Measurements from ENCODE around the gene SAMD10.
"Not testable (repeated sequence)": the region's sequence is repeated elsewhere in the genome, so short reads cannot be mapped to it uniquely, and the experiment has no call there.

SAMD10 gene

DNA sequence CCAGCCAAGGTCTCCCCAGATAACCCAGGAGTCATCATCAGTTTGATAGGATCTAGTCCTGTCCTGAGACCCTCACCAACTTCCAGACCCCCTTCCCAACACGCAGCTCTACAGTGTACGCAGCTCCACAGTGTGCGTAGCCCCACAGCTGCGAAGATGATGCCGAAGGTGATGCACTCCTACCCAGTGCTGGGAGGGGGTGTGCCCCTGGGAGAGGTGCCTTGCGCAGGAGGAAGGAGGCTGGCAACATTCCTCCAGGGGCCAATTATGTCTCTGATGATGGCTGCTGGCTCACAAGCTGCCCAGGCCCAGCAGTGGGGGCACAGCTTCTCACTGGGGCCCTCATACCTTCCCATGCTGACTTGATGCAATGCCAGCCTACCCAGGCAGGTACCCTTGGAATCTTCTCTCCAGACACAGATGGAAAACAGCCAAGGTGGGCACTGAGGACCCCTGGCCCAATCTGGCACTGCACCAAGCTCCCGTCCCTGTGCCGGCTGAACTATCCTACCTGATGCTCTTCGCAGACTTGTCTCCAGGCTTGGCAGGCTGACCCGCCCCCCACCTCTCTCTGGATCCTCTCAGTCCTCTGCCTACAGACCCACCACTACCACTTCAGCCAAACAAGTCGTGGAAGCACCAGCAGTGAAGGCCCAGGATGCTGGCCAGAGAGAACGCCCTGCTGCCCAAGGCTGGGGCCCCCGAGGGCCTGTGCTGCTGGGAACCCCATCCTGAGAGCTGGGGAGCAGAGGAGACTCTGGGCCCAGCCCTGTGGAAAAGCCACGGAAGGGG, 11.1 kb downstream of the SAMD10 start:
- no peak for DNase-seq

DNA sequence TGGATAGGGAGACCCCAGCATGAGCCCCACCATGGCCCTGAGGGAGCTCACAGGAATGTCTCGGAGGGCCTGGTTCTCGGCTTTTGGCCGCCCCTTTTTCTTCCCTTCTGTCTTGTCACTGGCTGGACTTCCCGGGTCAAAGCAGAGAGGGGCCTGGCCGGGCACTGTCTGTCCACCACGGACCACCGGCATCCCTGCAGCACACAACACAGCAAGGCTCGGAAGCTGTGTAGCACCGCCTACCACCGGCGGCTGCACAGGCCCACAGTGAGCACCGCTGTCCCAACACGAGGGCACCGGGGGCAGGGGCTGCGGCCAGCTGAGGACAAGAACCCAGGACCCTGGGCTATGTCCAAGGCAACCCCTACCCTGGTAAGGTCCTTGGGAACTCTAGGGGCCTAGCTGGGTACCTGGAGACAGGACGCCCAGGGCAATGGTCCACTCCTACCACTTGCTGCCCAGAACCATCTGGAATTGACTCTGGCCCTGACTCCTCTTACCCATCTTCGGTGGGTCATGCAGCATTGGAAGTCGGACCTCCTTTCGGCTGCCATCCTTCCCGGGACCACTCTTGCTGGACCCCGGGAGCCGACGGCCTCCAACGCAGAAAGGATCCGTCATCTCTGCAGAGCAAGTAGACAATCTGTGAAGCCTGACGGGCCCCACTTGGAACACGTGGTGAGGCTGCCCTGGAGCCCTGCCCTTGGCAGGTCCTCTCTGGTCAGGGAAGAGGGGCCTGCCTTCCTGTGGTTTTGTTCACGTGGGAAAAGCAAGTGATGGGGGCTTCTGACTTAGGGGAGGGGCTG, 11.9 kb downstream of the SAMD10 start:
- no peak for DNase-seq

DNA sequence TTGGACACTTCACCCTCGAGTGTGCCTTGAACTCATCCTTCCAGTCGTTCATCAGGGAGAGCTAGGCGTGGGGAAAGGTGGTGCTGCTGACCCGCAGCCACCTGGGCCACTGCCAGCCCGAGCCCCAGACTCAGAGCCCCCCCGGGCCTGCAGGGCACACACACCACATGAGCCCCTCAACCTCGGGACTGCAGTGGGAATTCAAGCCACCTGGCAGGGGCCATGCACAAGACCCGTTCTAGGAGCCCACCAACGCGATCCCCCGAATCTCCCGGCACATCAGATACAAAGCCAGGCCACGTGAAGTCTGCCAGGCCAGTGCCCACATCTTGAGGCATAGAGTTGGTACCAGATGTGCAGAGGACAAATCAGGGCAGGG, 12.5 kb downstream of the SAMD10 start:
- no peak for DNase-seq

DNA sequence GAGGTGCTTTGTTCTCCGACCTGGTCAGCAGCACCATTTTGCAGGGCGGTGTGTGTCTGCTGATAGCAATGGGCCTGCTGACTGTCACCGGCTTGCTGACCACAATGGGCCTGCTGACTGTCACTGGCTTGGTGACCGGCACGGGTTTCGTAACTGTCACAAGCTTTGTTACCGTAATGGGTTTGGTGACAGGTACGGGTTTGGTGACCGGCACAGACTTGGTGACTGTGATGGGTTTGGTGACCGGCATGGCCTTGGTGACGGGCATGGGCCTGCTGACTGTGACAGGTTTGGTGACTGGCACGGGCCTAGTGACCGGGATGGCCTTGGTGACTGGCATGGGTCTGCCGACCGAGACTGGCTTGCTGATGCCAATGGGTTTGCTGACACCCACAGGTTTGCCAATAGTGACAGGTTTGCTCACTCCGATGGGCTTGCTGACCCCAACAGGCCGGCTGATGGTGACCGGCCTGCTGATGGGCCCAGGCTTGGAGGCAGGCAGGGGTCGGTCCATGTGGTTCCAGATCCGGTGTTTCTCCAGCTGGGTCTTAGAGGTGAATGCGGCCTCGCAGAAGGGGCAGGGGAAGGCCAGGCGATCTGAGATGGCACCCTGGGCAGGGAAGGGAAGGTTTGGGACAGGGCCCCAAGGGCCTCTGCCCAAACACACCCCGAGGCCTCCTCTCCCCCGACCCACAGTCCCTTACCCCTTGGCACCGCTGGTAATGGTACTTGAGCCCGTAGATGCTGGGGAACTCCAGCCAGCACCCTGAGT, 13.1 kb downstream of the SAMD10 start:
- no peak for DNase-seq

DNA sequence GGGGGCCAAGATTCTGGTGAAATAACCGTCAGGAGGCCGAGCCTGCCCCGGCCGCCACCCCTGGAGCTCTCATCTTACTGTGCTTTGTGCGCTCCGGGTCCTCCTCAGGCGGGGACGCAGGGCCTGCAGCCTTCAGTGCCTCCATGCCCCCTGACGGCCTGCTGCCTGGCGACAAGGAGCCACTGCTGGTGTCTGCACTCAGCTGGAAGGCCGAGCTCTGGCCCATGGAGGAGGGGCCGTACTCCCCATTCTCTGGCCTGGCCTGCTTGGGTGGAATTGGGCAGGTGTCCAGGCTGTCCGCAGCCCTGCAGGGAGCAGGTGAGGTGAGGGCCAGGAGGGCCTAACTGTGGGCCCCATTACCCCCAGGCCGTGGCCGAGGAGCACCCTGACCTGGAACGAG, 15.0 kb downstream of the SAMD10 start:
- DNase-seq = no peak

DNA sequence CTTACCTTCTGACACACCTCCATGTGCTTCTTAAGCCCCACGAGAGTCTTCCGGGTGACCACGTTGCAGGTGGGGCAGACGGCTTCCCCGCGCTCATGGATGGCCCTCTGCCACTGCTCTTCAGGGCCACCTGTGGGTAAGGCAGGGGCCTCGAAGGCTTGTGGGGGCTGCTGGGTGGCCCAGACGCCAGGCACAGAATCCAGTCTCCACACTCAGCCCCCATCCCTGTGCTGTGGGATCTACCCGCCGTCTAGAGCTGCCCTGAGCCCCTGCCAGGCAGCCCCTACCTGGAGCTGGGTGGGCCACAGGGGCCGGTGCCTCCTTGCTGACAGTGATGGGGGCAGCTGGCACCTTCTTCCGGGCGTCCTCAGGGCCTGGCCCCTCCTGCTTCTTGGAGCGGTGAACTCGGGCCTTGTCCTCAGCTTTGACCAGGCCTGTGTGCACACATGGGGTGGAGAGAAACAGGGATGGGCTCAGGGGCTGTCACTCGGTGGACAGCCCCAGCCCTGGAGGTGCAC, 15.6 kb downstream of the SAMD10 start:
- DNase-seq = no peak

DNA sequence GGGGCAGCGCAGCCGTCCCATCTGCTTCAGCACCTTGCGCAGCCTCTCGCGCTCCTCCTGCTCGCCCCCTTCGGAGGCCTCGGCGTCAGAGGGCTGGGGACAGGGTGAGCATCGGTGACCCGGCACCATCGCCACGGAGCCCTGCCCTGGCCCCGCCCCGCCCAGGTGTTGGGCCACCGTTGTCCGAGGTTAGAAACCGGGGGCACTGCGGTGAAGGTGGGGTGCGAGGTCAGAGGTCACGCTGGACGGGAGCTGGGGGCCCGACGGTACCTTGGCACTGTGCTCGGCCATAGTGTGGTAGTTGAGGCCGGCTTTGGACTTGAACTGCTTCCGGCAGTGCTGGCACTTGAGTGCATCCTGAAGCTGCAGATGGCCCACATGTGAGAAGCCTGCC, 16.1 kb downstream of the SAMD10 start:
- no peak for DNase-seq

DNA sequence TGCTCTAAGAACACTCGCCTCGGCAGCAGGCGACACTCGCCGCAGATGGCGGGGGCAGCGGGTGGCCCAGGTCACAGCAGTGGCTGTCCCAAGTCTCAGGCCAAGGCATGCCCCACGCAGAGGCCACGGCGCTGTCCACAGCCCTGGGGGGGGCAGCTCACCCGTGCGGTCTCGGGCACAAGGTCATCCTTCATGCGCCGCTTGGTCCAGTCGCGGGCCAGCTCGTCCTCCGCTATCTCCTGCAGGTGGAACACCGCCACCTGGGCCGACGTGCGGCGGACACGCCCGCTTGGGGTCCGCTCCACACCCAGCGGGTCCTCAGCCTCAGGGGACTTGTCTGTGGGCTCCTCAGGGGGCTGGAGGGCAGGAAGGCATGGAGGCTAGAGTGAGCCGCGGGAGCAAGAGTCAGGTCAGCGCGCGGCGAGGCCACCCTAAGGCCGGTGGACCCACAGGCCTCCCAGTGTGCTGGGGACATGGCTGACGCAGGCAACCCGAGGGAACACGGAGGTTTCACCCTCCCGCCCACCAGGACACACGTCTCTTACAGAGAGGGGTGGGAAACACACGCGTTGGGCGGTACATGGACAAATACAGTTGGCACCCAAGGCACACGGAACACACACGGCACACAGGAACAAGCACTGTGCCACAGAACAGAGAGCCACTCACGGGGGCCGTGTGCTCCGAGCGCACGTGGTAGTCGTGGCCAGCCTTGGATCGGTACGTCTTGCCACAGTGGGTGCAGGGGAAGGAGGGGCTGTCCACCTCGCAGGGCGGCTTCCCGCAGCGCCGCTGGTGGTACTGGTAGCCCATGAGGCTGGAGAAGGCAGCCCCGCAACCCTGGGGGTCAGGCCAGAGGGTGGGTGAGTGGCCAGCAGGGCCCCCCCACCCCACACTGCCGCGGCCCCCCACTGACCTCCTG, 16.8 kb downstream of the SAMD10 start:
- no peak for DNase-seq

DNA sequence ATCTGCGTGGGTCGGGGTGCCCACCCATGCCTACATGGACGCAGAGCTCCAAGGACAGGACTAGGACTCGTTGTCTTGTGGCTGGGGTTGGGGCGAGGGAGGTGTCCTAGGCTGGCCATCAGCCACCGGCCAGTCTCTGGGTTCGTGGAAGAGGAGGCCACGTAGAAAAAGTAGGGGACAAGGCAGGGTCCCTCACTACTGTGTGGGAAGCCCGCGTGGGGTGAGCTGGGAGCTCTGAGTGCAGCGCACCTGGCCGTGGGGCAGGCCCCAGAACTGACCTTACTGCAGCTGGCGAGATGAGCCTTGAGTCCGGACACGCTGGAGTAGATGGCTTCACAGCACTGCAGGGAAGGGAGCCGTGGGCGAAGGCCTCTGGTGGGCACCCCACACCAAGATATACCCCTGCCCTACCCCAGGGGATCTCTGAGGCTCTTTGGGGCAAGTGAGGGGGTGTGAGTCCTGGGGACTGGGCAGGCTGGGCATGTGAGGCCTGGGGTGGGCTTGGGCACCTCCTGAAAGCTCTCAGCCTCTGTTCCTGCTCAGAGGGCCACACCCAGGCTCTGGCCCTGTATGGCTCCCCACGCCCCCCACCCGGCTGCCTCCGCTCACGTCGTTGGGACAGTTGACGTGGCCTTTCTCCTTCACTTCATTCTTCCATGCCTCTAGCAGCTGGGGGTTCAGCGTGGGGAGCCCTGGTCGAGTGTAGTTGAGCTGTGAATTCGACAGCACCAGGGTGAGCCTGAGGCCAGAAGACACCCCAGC, 17.6 kb downstream of the SAMD10 start:
- DNase-seq = no peak

DNA sequence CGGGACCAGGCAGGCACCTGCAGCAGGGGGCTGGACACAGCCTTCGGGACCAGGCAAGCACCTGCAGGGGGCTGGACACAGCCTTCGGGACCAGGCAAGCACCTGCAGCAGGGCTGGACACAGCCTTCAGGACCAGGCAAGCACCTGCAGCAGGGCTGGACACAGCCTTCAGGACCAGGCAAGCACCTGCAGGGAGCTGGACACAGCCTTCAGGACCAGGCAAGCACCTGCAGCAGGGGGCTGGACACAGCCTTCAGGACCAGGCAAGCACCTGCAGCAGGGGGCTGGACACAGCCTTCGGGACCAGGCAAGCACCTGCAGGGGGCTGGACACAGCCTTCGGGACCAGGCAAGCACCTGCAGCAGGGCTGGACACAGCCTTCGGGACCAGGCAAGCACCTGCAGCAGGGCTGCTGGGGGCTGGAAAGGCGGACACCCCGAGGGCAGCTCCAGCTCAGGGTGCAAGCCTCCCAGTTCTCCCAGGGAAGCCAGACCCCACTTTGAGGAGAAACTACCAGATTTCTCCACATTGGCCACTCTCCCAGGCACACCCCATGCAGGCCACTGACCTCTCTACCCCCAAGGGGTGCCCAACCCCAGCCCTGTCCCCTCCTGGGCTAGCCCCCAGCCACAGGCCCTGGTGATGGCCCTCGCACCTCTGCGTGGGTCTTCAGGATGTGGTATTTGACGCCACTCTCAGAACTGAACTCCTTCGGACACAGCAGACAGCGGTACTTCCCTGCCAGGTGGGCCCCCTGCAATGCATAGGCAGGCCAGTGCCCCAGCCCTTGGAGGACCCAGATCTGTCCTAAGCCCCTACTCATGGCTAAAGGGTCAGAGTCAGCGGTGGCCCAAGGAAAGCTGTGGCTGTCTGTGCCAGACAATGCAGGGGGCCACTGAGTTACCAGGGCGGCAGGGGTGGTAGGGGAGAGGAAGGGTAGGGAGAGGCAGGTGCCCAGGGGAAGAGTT, 18.5 kb downstream of the SAMD10 start:
- not testable (repeated sequence) for DNase-seq

DNA sequence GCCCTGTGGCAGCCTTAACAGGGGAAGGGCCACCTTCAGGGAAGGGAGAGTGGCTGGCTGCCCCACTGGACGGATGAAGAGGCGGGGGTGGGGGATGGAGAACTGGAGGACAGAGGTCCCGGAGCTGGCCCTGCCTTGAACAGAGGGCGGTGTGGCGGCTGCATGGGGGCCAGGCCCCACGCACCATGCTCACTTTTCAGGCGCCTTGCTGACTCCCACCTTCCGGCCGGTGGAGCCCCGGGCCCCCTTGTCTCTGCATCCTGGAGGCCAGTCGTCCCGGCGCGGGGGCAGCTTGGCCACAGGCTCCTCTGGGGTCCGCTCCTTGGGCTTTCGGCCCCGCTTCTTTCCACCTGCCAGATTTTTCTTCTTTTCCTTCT, 19.8 kb downstream of the SAMD10 start:
- DNase-seq = no peak

DNA sequence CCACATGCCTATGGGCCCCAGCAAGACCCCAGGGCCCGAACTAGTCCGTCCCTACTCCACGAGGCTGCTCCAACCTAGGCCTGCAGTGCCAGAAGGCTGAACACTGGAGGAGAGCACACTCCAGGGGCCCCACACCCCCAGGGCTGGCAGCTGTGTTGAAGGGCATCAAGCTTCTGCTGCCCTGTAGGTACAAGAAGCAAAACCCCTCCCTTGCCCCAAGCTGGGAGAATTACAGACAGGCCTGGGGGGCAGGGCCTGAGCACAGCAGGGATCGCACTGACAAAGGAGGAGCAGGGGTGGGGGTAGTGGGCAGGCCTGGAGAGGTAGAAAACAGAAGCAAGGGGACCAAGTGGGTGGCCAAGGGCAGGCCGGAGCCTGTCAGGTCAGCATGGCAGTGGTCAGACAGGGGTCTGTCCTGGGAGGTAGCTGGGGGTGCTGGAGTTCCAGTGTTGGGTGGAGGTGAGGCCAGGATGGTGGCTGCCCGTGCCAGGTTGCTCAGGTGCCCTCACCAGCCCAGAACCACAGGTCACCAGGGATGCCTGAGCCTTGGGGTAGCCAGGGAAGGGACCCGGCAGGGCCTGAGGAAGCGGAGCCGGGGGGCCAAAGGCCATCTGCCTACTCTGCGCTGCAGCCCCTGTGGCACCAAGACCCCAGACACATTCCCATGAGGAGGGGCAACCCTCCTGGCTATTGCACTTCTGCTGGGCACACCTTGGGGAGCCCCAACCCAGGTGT, 20.3 kb downstream of the SAMD10 start:
- no peak for DNase-seq

DNA sequence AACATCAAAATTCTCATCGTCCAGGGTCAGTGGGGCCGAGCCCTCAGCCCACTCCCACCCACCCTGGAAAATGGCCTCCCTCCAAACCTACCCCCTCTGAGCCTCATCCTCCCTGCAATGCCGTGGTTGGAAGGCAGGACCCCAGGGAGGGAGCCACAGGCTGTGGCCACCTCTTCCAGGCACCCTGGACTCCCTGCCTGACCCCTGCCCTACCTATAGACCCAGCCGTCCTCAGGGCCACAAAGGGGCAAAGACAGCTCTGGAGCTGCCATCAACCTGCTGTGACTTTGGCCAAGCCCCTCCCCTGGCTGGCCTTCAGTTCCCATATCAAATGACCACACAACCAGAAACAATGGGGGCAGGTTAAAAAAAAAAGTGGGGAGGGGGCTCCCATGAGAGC, 21.0 kb downstream of the SAMD10 start:
- DNase-seq = no peak

DNA sequence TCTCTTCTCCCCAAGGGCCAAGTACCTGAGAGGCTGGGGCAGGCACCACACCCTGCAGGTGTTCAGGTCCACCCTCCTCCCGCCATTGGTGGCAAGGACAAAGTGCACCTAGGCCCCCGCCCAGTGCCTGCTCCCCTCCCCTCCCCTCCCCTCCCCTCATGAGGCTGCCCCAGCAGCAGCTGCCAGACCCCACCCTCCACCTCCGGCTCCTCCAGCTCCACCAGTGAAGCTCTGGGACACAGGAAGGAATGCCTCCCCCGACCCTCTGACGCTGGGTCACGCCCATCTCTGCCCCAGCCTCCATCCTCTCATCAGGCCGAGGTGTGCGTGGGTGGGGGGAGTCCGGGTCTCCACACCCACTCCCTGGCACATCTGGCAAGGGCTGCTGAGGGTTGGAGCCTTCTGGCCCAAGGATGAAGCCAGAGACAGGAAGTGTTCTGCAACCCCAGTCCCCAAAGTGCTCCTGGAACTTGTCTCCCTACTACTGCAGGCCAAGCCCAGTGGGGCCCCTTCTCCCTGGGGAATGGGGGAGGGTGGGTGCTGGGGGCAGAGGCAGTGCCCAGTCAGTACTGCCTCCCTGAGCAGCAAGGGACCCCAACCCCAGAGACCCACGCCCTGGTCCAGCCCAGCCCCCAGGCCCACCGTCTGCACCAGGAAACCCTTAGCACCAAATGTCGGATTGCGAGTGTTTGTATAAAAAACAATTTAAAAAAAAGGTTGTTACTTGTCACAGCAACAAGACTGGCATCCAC, 21.6 kb downstream of the SAMD10 start:
- peak; percentile 57 for DNase-seq

DNA sequence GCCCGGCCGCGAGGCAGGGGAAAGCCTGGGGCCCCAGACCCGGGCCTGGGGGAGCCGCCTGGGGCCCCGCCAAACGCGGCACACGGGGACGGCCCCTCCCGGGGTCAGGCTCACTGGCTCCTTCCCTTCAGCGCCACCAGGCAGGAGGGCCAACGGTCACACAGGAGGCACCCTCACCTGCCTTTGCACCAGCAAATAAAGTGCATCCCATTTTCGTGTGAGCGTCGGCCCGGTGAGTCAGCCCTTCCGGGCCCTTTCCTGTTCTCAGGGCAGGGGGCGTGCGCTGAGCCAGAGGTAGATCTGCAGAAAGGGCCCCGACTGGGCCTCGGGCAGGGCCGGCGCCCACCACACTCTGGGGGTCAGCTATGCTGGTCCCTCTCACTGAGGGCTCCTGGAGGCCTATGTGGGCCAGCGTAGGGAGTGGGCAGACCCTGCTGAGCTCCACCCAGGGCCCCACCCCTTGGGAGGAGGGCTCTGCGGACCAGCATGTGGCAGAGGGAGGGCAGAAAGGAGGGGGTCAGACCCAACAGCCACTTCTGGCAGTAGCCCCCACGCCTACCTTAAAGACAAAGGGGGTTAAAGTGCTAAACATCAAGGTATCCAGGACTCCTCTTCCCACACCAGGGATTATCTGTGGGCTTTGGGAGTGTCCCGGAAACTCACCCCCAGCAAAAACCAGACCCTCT, 22.3 kb downstream of the SAMD10 start:
- peak; percentile 57 for DNase-seq

DNA sequence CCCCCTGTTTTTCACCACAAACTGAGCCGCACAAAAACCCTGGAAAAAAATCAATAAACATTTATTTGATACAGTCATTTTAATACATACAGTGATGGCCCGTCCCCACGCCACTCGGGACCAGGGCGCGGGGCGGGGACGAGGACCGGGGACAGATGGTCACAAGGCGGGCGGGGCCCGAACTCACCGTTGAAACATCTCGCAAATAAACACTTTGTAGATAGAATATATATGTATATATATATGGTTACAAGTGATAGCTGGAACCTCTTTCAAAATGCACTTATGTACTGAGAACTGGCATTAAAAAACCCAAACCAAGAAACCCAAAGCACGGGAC, 22.8 kb downstream of the SAMD10 start:
- no peak for DNase-seq

DNA sequence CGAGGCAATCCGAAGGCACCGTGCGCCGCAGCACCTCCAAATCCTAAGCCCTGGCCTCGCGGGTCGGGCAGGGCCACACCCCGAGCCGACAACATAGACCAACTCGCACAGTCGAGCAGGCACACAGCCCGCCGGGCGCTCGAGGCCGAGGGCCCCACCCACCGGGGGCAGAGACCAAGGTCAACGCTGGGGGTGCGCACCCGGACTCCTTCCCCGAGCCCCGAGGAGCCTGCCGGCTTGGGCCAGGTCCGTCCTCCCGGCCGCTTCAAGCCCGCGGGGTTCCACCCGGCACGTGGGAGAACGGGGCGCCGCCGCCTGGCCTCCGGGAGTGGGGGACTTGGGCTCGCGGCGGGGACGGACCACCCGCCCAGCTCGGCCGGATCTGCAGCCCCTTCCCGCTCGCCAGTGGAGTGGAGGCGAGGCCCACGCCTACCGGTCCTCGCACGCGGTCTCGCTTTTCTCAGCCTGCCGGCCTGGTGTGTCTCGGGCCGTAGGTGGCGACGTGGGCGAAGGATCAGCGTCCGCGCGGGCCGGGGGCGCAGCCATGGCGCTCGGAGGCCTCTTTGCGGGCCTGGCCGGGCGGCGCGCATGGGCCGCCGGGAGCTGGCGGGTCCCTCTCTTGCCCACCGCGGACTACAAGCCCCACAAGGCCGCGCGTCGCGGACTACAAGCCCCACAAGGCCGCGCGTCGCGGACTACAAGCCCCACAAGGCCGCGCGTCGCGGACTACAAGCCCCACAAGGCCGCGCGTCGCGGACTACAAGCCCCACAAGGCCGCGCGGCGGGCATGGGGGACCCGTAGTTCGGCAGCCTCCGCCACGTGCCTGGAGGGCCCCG, 23.4 kb downstream of the SAMD10 start, which contains the start of gene UCKL1:
TSS of gene UCKL1 (minus strand) at position 590 of the 837 bp plus-strand sequence. CDS start at position 546, 44 bp downstream.
- peak; percentile 77 for DNase-seq

Measured in DMS79 (cell line).